ENCODE results near the gene CYTL1.
A peak's percentile ranks its signal among the peaks of the same experiment; 100 is the strongest.
"Not testable (repeated sequence)": the region's sequence is repeated elsewhere in the genome, so short reads cannot be mapped to it uniquely, and the experiment has no call there.

CYTL1 gene

GRCh38 chr4:5009796-5010195 lies 9.5 kb downstream of the CYTL1 start:
- Histone ChIP-seq H3K27me3 (ENCODE audit: control insufficient read depth in 5 of 5, insufficient read depth in 4 of 5, low read length in 5 of 5) (peaks cover 0 to 3% (median 0%) of the 10 kb centered on the region in 5 donors), H3K9ac (ENCODE audit: low read length in 5 of 5) (no peak overlapping the region), H3K4me1 (ENCODE audit: control insufficient read depth in 5 of 5, insufficient read depth in 5 of 5, low read length in 5 of 5) (no peaks in the 10 kb centered on the region), H3K36me3 (ENCODE audit: control insufficient read depth in 5 of 5, insufficient read depth in 5 of 5, low read length in 5 of 5) (no peaks in the 10 kb centered on the region), H3K27ac (ENCODE audit: low read depth, low read length) (no peak overlapping the region), H3K4me3 (ENCODE audit: low read depth in 1 of 5, low read length in 5 of 5) (no peak overlapping the region), H3K9me3 (ENCODE audit: control insufficient read depth in 5 of 5, low read length in 5 of 5) (no peaks in the 10 kb centered on the region)

DNA sequence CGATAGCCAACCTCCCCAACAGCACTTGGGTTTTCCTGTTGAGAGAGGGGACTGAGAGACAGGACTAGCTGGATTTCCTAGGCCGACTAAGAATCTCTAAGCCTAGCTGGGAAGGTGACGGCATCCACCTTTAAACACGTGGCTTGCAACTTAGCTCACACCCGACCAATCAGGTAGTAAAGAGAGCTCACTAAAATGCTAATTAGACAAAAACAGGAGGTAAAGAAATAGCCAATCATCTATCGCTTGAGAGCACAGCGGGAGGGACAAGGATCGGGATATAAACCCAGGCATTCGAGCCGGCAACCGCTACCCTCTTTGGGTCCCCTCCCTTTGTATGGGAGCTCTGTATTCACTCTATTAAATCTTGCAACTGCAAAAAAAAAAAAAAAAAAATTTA lies 12.3 kb downstream of the CYTL1 start:
- H3K4me3 ChIP-seq (ENCODE audit: low read depth in 1 of 5, low read length in 5 of 5); H3K36me3 ChIP-seq (ENCODE audit: control insufficient read depth in 5 of 5, insufficient read depth in 5 of 5, low read length in 5 of 5): not testable (repeated sequence)

DNA sequence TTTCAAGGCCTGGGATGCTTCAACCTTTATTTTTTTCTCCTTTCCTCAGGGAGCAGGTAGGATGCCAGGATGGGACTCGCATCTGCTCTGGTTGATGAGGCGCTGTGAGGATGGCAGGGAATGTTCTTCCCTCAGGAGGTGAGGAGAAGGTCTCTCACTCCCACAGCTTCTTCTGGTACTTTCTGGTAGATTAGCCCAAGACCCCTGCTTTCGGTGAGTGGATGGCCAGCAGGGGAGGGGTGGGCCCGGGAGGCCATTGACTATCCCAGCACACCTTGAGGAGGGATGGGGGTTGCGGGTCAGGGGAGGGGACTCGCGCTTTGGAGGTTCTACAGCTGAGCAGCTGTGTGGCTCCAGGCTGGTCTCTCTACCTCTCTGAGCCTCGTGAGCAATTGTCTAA lies 14.8 kb downstream of the CYTL1 start:
- Histone ChIP-seq H3K36me3 (ENCODE audit: control insufficient read depth in 5 of 5, insufficient read depth in 5 of 5, low read length in 5 of 5) (no peaks in the 10 kb centered on the region), H3K9me3 (ENCODE audit: control insufficient read depth in 5 of 5, low read length in 5 of 5) (no peaks in the 10 kb centered on the region), H3K4me3 (ENCODE audit: low read depth in 1 of 5, low read length in 5 of 5) (no peak overlapping the region), H3K4me1 (ENCODE audit: control insufficient read depth in 5 of 5, insufficient read depth in 5 of 5, low read length in 5 of 5) (no peaks in the 10 kb centered on the region), H3K27ac (ENCODE audit: low read depth, low read length) (no peak overlapping the region), H3K27me3 (ENCODE audit: control insufficient read depth in 5 of 5, insufficient read depth in 4 of 5, low read length in 5 of 5) (peaks cover 0 to 3% (median 0%) of the 10 kb centered on the region in 5 donors), H3K9ac (ENCODE audit: low read length in 5 of 5) (no peak overlapping the region)

More for the DNA sequence above, 12.3 kb downstream of the CYTL1 start:
- not testable (repeated sequence) for H3K27ac ChIP-seq (ENCODE audit: low read depth, low read length); H3K9ac ChIP-seq (ENCODE audit: low read length in 5 of 5); H3K4me1 ChIP-seq (ENCODE audit: control insufficient read depth in 5 of 5, insufficient read depth in 5 of 5, low read length in 5 of 5); H3K27me3 ChIP-seq (ENCODE audit: control insufficient read depth in 5 of 5, insufficient read depth in 4 of 5, low read length in 5 of 5); H3K9me3 ChIP-seq (ENCODE audit: control insufficient read depth in 5 of 5, low read length in 5 of 5)

DNA sequence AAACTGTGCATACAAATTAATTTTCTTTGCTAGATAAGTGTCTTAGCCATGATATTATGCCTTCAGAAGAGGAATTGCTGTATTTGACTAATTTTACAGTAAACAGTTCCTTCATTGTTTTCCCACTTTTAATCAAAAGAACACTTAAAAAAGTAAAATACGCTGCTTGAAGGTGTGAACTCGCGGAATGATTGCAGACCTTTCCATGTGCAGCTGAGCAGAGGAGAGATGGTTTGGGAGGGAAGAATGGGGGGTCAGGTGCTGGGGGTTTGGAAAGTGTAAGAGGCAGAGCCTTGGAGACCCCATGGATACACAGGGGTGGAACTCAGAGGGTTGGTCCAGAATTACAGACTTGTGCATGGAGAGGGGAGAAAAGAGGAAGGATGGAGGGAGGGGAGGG lies 15.3 kb downstream of the CYTL1 start:
- Histone ChIP-seq H3K27ac (ENCODE audit: low read depth, low read length) (no peak overlapping the region), H3K9me3 (ENCODE audit: control insufficient read depth in 5 of 5, low read length in 5 of 5) (no peaks in the 10 kb centered on the region), H3K4me3 (ENCODE audit: low read depth in 1 of 5, low read length in 5 of 5) (no peak overlapping the region), H3K27me3 (ENCODE audit: control insufficient read depth in 5 of 5, insufficient read depth in 4 of 5, low read length in 5 of 5) (peaks cover 0 to 3% (median 0%) of the 10 kb centered on the region in 5 donors), H3K4me1 (ENCODE audit: control insufficient read depth in 5 of 5, insufficient read depth in 5 of 5, low read length in 5 of 5) (no peaks in the 10 kb centered on the region), H3K9ac (ENCODE audit: low read length in 5 of 5) (no peak overlapping the region), H3K36me3 (ENCODE audit: control insufficient read depth in 5 of 5, insufficient read depth in 5 of 5, low read length in 5 of 5) (no peaks in the 10 kb centered on the region)

DNA sequence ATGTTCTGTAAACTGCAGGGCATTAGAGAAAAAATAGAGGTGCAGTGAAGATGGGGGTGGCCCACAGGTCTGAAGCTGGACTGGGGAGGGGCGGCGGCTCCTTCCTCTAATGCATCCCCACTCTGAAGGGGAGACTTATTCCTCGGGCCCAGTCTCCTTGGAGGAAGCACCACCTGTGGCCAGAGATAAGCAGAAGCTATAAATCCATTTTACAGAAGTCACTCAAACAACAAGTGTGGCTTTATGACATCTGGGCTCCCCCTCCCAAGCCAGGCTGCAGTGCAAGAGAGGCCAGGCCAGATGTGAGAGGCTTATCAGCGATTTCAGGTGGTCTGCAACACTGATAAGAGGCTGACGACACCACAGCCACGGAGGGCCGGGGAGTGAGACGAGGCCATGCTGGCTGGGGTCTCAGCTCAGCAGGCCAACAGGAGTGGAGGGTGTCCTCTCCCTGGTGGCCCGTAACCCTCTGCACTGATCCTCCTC lies 15.8 kb downstream of the CYTL1 start:
- no peak overlapping the region for H3K4me3 ChIP-seq (ENCODE audit: low read depth in 1 of 5, low read length in 5 of 5)
- H3K36me3 ChIP-seq (ENCODE audit: control insufficient read depth in 5 of 5, insufficient read depth in 5 of 5, low read length in 5 of 5), result no peaks in the 10 kb centered on the region
- H3K9me3 ChIP-seq (ENCODE audit: control insufficient read depth in 5 of 5, low read length in 5 of 5), result no peaks in the 10 kb centered on the region
- H3K27me3 ChIP-seq (ENCODE audit: control insufficient read depth in 5 of 5, insufficient read depth in 4 of 5, low read length in 5 of 5), result peaks cover 0 to 3% (median 0%) of the 10 kb centered on the region in 5 donors
- H3K4me1 ChIP-seq (ENCODE audit: control insufficient read depth in 5 of 5, insufficient read depth in 5 of 5, low read length in 5 of 5), result no peaks in the 10 kb centered on the region
- no peak overlapping the region for H3K27ac ChIP-seq (ENCODE audit: low read depth, low read length)
- H3K9ac ChIP-seq (ENCODE audit: low read length in 5 of 5), result no peak overlapping the region

- H3K36me3 ChIP-seq (ENCODE audit: control insufficient read depth in 5 of 5, insufficient read depth in 5 of 5, low read length in 5 of 5); H3K9ac ChIP-seq (ENCODE audit: low read length in 5 of 5); H3K4me3 ChIP-seq (ENCODE audit: low read depth in 1 of 5, low read length in 5 of 5); H3K4me1 ChIP-seq (ENCODE audit: control insufficient read depth in 5 of 5, insufficient read depth in 5 of 5, low read length in 5 of 5); H3K9me3 ChIP-seq (ENCODE audit: control insufficient read depth in 5 of 5, low read length in 5 of 5); H3K27me3 ChIP-seq (ENCODE audit: control insufficient read depth in 5 of 5, insufficient read depth in 4 of 5, low read length in 5 of 5); H3K27ac ChIP-seq (ENCODE audit: low read depth, low read length): not testable (repeated sequence)
Measured at GRCh38 chr4:5001641-5002040, 17.6 kb downstream of the CYTL1 start.

- H3K27ac ChIP-seq (ENCODE audit: low read depth, low read length); H3K27me3 ChIP-seq (ENCODE audit: control insufficient read depth in 5 of 5, insufficient read depth in 4 of 5, low read length in 5 of 5); H3K4me3 ChIP-seq (ENCODE audit: low read depth in 1 of 5, low read length in 5 of 5); H3K9me3 ChIP-seq (ENCODE audit: control insufficient read depth in 5 of 5, low read length in 5 of 5); H3K9ac ChIP-seq (ENCODE audit: low read length in 5 of 5); H3K36me3 ChIP-seq (ENCODE audit: control insufficient read depth in 5 of 5, insufficient read depth in 5 of 5, low read length in 5 of 5): not testable (repeated sequence)
- H3K4me1 ChIP-seq (ENCODE audit: control insufficient read depth in 5 of 5, insufficient read depth in 5 of 5, low read length in 5 of 5), result peaks cover 4 to 13% (median 9%) of the 10 kb centered on the region in 5 donors
Measured at GRCh38 chr4:4996935-4997334, 22.3 kb downstream of the CYTL1 start.

DNA sequence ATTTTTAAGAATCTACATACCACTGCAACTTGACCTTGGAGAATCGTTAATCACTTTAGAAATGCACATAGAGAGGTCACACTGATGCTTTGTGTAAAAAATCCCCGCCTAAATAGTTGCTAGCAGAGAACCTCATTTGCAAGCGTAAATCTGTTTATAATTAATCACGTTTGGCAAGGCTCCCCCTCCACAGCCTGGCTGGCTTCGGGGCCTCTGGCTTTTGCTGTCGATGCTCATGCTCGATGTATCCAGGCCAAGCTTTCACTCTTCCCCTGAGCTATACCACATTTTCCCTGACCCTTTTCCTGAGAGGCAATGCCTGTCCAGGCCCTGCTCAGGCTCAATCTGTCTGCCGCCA lies 23.4 kb downstream of the CYTL1 start:
- H3K27me3 ChIP-seq (ENCODE audit: control insufficient read depth in 5 of 5, insufficient read depth in 4 of 5, low read length in 5 of 5), result peaks cover 0 to 4% (median 0%) of the 10 kb centered on the region in 5 donors
- H3K9me3 ChIP-seq (ENCODE audit: control insufficient read depth in 5 of 5, low read length in 5 of 5), result no peaks in the 10 kb centered on the region
- H3K4me3 ChIP-seq (ENCODE audit: low read depth in 1 of 5, low read length in 5 of 5), result no peak overlapping the region
- no peaks in the 10 kb centered on the region for H3K36me3 ChIP-seq (ENCODE audit: control insufficient read depth in 5 of 5, insufficient read depth in 5 of 5, low read length in 5 of 5)
- H3K27ac ChIP-seq (ENCODE audit: low read depth, low read length), result no peak overlapping the region
- peaks cover 7 to 24% (median 18%) of the 10 kb centered on the region in 5 donors for H3K4me1 ChIP-seq (ENCODE audit: control insufficient read depth in 5 of 5, insufficient read depth in 5 of 5, low read length in 5 of 5)
- H3K9ac ChIP-seq (ENCODE audit: low read length in 5 of 5), result no peak overlapping the region

- H3K27me3 ChIP-seq (ENCODE audit: control insufficient read depth in 5 of 5, insufficient read depth in 4 of 5, low read length in 5 of 5), result peaks cover 0 to 4% (median 0%) of the 10 kb centered on the region in 5 donors
- no peaks in the 10 kb centered on the region for H3K36me3 ChIP-seq (ENCODE audit: control insufficient read depth in 5 of 5, insufficient read depth in 5 of 5, low read length in 5 of 5)
- no peak overlapping the region for H3K27ac ChIP-seq (ENCODE audit: low read depth, low read length)
- H3K4me3 ChIP-seq (ENCODE audit: low read depth in 1 of 5, low read length in 5 of 5), result no peak overlapping the region
- peaks cover 7 to 30% (median 23%) of the 10 kb centered on the region in 5 donors for H3K4me1 ChIP-seq (ENCODE audit: control insufficient read depth in 5 of 5, insufficient read depth in 5 of 5, low read length in 5 of 5)
- H3K9me3 ChIP-seq (ENCODE audit: control insufficient read depth in 5 of 5, low read length in 5 of 5), result no peaks in the 10 kb centered on the region
- H3K9ac ChIP-seq (ENCODE audit: low read length in 5 of 5), result peak overlapping the region in 1 of 5 donors; percentile 37
Measured at GRCh38 chr4:4995103-4995907, 24.0 kb downstream of the CYTL1 start.

DNA sequence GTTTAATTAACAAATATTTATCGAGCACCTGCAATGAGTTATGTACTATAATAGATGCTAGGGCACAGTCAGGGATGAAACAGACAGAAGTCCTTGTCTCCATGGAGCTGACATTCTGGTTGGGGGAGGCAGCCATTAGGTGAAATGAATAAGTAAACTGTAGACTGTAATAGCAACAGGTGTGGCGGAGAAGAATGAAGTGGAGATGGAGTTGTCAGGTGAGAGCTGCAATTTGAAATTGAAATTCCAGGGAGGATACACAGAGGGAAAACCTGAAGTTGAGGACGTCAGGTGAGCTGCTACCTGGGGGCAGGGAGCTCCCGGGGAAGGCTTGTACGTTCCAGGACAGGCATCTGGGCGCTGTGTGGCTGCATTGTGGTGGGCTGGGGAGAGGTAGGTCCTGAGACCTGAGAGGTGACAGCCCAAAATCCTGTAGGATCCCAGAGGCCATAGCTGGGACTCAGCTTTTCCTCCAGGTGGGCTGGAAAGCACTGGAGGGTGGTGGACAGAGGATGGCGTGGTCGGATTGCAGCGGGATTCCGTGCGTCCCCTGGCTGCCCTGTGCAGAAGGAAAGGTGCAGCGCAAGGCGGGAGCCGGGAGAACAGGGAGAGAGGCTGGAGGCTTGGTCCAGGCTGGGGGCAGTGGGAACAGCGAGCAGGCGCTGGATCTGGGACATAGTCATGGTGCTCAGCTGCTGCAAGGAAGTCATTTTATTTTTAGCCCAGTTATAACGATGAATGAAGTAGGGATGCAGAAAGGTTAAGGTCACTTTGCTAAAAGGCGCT lies 24.8 kb downstream of the CYTL1 start:
- no peaks in the 10 kb centered on the region for H3K9me3 ChIP-seq (ENCODE audit: control insufficient read depth in 5 of 5, low read length in 5 of 5)
- H3K4me1 ChIP-seq (ENCODE audit: control insufficient read depth in 5 of 5, insufficient read depth in 5 of 5, low read length in 5 of 5), result peaks cover 7 to 31% (median 26%) of the 10 kb centered on the region in 5 donors
- H3K27me3 ChIP-seq (ENCODE audit: control insufficient read depth in 5 of 5, insufficient read depth in 4 of 5, low read length in 5 of 5), result peaks cover 0 to 4% (median 0%) of the 10 kb centered on the region in 5 donors
- H3K36me3 ChIP-seq (ENCODE audit: control insufficient read depth in 5 of 5, insufficient read depth in 5 of 5, low read length in 5 of 5), result no peaks in the 10 kb centered on the region
- no peak overlapping the region for H3K4me3 ChIP-seq (ENCODE audit: low read depth in 1 of 5, low read length in 5 of 5)
- no peak overlapping the region for H3K9ac ChIP-seq (ENCODE audit: low read length in 5 of 5)
- H3K27ac ChIP-seq (ENCODE audit: low read depth, low read length), result no peak overlapping the region
